ENCODE data around the gene ZNF740. TPM values are rescaled to one million over a fixed set of nuclear protein-coding genes. Genes with fewer than 3 reads are reported as not detected.

ZNF740 gene
- total RNA-seq, 1 experiment from 2014 or later: 46.8 TPM

DNA sequence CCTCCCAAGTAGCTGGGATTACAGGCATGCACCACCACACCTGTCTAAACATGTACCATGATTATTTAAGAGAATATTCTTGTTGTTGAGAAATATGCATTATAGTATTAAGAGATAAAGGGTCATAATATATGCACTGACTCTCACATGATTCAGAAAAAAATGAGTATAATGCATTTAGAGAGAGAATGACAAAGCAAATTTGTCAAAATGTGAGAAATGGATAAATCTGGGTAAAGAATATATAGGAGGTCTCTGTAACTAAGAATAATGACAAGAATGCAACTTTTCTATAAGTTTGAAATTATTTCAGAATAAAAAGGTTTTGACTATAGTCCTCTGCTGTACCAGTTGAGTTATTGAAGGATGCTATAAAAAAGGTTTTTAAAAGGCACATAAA lies 28.1 kb upstream of the ZNF740 start:
- no TSS peak for BruUV-seq (replicated peaks)
- ATAC-seq: no peak
- POLR2A ChIA-PET: no interaction called here
- Histone ChIP-seq H3K9me3 (ENCODE audit: control insufficient read depth, insufficient read depth, low read depth, low read length) (no peaks in the 10 kb centered on the region), H3K27me3 (ENCODE audit: control insufficient read depth, insufficient read depth, low read length) (no peaks in the 10 kb centered on the region), H3K36me3 (ENCODE audit: control insufficient read depth, insufficient read depth, low read length) (no peaks in the 10 kb centered on the region), H3K4me3 (ENCODE audit: low read depth in 2 of 2, low read length in 2 of 2) (no peak overlapping the region), H3K27ac (ENCODE audit: low read length) (no peak overlapping the region), H3K4me1 (ENCODE audit: control insufficient read depth, insufficient read depth, low read length) (no peaks in the 10 kb centered on the region)
- TF ChIP-seq, protein P1, sequence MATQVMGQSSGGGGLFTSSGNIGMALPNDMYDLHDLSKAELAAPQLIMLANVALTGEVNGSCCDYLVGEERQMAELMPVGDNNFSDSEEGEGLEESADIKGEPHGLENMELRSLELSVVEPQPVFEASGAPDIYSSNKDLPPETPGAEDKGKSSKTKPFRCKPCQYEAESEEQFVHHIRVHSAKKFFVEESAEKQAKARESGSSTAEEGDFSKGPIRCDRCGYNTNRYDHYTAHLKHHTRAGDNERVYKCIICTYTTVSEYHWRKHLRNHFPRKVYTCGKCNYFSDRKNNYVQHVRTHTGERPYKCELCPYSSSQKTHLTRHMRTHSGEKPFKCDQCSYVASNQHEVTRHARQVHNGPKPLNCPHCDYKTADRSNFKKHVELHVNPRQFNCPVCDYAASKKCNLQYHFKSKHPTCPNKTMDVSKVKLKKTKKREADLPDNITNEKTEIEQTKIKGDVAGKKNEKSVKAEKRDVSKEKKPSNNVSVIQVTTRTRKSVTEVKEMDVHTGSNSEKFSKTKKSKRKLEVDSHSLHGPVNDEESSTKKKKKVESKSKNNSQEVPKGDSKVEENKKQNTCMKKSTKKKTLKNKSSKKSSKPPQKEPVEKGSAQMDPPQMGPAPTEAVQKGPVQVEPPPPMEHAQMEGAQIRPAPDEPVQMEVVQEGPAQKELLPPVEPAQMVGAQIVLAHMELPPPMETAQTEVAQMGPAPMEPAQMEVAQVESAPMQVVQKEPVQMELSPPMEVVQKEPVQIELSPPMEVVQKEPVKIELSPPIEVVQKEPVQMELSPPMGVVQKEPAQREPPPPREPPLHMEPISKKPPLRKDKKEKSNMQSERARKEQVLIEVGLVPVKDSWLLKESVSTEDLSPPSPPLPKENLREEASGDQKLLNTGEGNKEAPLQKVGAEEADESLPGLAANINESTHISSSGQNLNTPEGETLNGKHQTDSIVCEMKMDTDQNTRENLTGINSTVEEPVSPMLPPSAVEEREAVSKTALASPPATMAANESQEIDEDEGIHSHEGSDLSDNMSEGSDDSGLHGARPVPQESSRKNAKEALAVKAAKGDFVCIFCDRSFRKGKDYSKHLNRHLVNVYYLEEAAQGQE (IDR thresholded peaks at IDR 0.05; ENCODE audit: insufficient read depth in 1 of 2, low read depth in 2 of 2, low read length in 1 of 2): no peak
- TF ChIP-seq, protein P2, sequence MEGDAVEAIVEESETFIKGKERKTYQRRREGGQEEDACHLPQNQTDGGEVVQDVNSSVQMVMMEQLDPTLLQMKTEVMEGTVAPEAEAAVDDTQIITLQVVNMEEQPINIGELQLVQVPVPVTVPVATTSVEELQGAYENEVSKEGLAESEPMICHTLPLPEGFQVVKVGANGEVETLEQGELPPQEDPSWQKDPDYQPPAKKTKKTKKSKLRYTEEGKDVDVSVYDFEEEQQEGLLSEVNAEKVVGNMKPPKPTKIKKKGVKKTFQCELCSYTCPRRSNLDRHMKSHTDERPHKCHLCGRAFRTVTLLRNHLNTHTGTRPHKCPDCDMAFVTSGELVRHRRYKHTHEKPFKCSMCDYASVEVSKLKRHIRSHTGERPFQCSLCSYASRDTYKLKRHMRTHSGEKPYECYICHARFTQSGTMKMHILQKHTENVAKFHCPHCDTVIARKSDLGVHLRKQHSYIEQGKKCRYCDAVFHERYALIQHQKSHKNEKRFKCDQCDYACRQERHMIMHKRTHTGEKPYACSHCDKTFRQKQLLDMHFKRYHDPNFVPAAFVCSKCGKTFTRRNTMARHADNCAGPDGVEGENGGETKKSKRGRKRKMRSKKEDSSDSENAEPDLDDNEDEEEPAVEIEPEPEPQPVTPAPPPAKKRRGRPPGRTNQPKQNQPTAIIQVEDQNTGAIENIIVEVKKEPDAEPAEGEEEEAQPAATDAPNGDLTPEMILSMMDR (IDR thresholded peaks at IDR 0.05): no peak
- TF ChIP-seq TCF7L2 (IDR thresholded peaks at IDR 0.05; ENCODE audit: low read depth, low read length) (no peak), SIN3A (IDR thresholded peaks at IDR 0.05; ENCODE audit: borderline replicate concordance, insufficient read depth, low read depth, low read length) (no peak), POLR2AphosphoS5 (IDR thresholded peaks at IDR 0.05; ENCODE audit: low read depth, low read length) (no peak)
- CTCF ChIA-PET: no interaction called here
- DNase-seq (ENCODE audit: low read depth, low spot score): no peak
- in situ Hi-C loops (cut with HindIII; ENCODE audit: low pct_unique_long_range_greater_than_20kb, low sequenced_read_pairs): no loop called here
- intact Hi-C loops (cut with micrococcal nuclease; ENCODE audit: unreplicated experiment): loop anchor here (10.0 kb wide), 1 partner anchor 88 kb away; no protein-coding TSS in a partner anchor

DNA sequence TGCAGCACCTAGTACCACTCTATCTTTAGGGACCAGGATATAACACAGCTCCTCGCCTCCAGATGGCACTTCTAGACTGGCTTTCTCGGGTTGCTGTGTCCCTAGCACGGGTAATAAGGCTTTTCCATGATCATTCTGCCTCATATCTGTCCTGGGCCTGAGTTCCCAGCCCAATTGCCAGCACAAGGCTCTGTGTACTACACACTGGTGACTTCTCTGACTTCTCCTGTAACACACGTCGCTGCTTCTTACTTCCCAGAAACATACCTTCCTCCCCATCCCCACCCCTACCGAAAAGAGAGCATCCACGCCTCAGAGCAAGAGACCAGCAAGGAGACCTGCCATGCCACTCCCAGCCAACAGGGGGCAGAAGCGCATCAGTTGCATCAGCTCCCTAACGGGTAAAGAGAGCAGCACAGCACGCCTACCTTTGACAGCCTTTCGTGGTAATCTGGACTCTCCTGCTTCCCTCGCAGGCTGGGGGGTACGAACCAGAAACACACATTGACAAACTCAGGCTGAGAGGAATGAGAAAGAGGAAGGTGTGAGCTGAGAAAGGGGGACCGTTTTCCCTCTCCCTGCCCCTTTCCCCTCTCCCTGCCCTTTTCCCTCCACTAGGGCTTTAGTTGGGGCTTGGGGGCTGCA lies 21.2 kb upstream of the ZNF740 start:
- POLR2A ChIA-PET: interaction anchor here (0.6 to 1.2 kb wide), 2 partner anchors 22 to 129 kb away, joined by 3 read pairs; partner anchors contain the start of genes CSAD and ZNF740
- CTCF ChIA-PET: interaction anchor here (1.2 to 3.1 kb wide), 10 partner anchors 8 to 220 kb away, joined by 3 to 15 read pairs (median 5); partner anchors contain the start of gene AAAS

More for the DNA sequence above, 21.2 kb upstream of the ZNF740 start:
- BruUV-seq (replicated peaks): no TSS peak
- H3K4me1 ChIP-seq (ENCODE audit: control insufficient read depth, insufficient read depth, low read length): no peaks in the 10 kb centered on the region
- DNase-seq (ENCODE audit: low read depth, low spot score): peak; percentile 89
- in situ Hi-C loops (cut with HindIII; ENCODE audit: low pct_unique_long_range_greater_than_20kb, low sequenced_read_pairs): no loop called here
- intact Hi-C loops (cut with micrococcal nuclease; ENCODE audit: unreplicated experiment): loop anchor here (10.0 kb wide), 1 partner anchor 95 kb away; no protein-coding TSS in a partner anchor
- H3K4me3 ChIP-seq (ENCODE audit: low read depth in 2 of 2, low read length in 2 of 2): peak overlapping the region in 1 of 2 experiments; percentile 7; a peak in 1 of 4 replicates
- no peaks in the 10 kb centered on the region for H3K9me3 ChIP-seq (ENCODE audit: control insufficient read depth, insufficient read depth, low read depth, low read length)
- ATAC-seq: peak; percentile 95
- TF ChIP-seq SIN3A (IDR thresholded peaks at IDR 0.05; ENCODE audit: borderline replicate concordance, insufficient read depth, low read depth, low read length) (0 out of 2 replicates have a peak, but pooled peaks have one; percentile 33), POLR2AphosphoS5 (IDR thresholded peaks at IDR 0.05; ENCODE audit: low read depth, low read length) (no peak), TCF7L2 (IDR thresholded peaks at IDR 0.05; ENCODE audit: low read depth, low read length) (no peak)
- TF ChIP-seq, protein P1 (IDR thresholded peaks at IDR 0.05; ENCODE audit: insufficient read depth in 1 of 2, low read depth in 2 of 2, low read length in 1 of 2): no peak
- TF ChIP-seq, protein P2 (IDR thresholded peaks at IDR 0.05): peak; percentile 99
- no peaks in the 10 kb centered on the region for H3K36me3 ChIP-seq (ENCODE audit: control insufficient read depth, insufficient read depth, low read length)
- H3K27me3 ChIP-seq (ENCODE audit: control insufficient read depth, insufficient read depth, low read length): no peaks in the 10 kb centered on the region
- peak overlapping the region; percentile 69; the same call in 1 of the 2 replicates for H3K27ac ChIP-seq (ENCODE audit: low read length)

Data from Panc1 (cell line).